ENCODE data around the gene NFIB.

GRCh38 chr9:14085810-14086209, 228.1 kb downstream of the NFIB start:
- TF ChIP-seq CTCF (IDR thresholded peaks at IDR 0.05; ENCODE audit: extremely low read depth in 1 of 2, insufficient read depth in 1 of 2, low read depth in 1 of 2, low read length in 2 of 2) (no peak), JUN (IDR thresholded peaks at IDR 0.05; ENCODE audit: borderline replicate concordance, insufficient read depth, insufficient read length, low read depth) (no peak), POLR2A (IDR thresholded peaks at IDR 0.05; ENCODE audit: low read depth, low read length) (no peak)

Data from endothelial cell of umbilical vein (primary cell).